ENCODE measurements around the gene CMA1. TPM values are rescaled to one million over a fixed set of nuclear protein-coding genes. Genes with fewer than 3 reads are reported as not detected.

The CMA1 gene
- total and polyA plus RNA-seq, 2 donors from 2014 or later, result 2.1 TPM; not detected in 1

DNA sequence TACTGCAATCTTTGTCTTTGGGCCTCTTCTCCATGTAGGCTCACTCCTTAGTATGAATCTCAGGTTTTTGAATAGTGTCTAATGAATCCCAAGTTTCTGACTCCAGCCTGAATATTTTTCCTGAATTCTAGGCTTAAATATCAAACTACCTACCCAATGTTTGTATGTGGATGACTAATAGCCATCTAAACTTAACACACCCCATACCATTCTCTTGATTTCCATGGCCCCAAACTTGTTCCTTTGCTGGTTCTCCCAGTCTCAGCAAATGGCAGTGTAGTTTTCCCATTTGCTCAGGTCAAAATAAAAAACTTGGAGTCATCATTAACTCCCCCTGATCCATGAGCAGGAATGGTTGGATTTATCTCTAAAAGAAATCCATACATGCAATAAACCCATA lies 46.7 kb downstream of the CMA1 start:
- Histone ChIP-seq H3K4me1 (ENCODE audit: control insufficient read depth in 2 of 3, insufficient read depth in 2 of 3, low read depth in 1 of 3, low read length in 3 of 3) (no peaks in the 10 kb centered on the region), H3K27me3 (ENCODE audit: control insufficient read depth, insufficient read depth, low read length) (no peaks in the 10 kb centered on the region), H3K27ac (ENCODE audit: low read depth in 2 of 2, low read length in 2 of 2) (no peak overlapping the region), H3K9me3 (ENCODE audit: control insufficient read depth in 2 of 3, insufficient read depth in 1 of 3, low read length in 3 of 3) (no peaks in the 10 kb centered on the region), H3K36me3 (ENCODE audit: control insufficient read depth in 2 of 3, insufficient read depth in 3 of 3, low read length in 3 of 3) (peaks cover 0 to 4% (median 0%) of the 10 kb centered on the region in 3 donors), H3K9ac (ENCODE audit: low read length in 3 of 3) (no peak overlapping the region), H3K4me3 (ENCODE audit: low read length in 3 of 3) (no peak overlapping the region)
- intact Hi-C loops (cut with DNase I), result no loop called here
- no peak for FAIRE-seq
- no peak for TF ChIP-seq CTCF (IDR thresholded peaks at IDR 0.05; ENCODE audit: borderline replicate concordance, extremely low read depth, insufficient read depth)
- no peak for DNase-seq

- intact Hi-C loops (cut with DNase I), result no loop called here
- FAIRE-seq, result no peak
- no peak overlapping the region for H3K4me3 ChIP-seq (ENCODE audit: low read length in 3 of 3)
- H3K4me1 ChIP-seq (ENCODE audit: control insufficient read depth in 2 of 3, insufficient read depth in 2 of 3, low read depth in 1 of 3, low read length in 3 of 3), result no peaks in the 10 kb centered on the region
- H3K9ac ChIP-seq (ENCODE audit: low read length in 3 of 3), result no peak overlapping the region
- H3K36me3 ChIP-seq (ENCODE audit: control insufficient read depth in 2 of 3, insufficient read depth in 3 of 3, low read length in 3 of 3), result peaks cover 0 to 4% (median 0%) of the 10 kb centered on the region in 3 donors
- H3K9me3 ChIP-seq (ENCODE audit: control insufficient read depth in 2 of 3, insufficient read depth in 1 of 3, low read length in 3 of 3), result no peaks in the 10 kb centered on the region
- no peak overlapping the region for H3K27ac ChIP-seq (ENCODE audit: low read depth in 2 of 2, low read length in 2 of 2)
- no peak for TF ChIP-seq CTCF (IDR thresholded peaks at IDR 0.05; ENCODE audit: borderline replicate concordance, extremely low read depth, insufficient read depth)
- DNase-seq, result no peak
- H3K27me3 ChIP-seq (ENCODE audit: control insufficient read depth, insufficient read depth, low read length), result no peaks in the 10 kb centered on the region
Observed at GRCh38 chr14:24459331-24459730, 48.7 kb downstream of the CMA1 start.

GRCh38 chr14:24458736-24459135 lies 49.3 kb downstream of the CMA1 start:
- H3K9ac ChIP-seq (ENCODE audit: low read length in 3 of 3), result no peak overlapping the region
- H3K27me3 ChIP-seq (ENCODE audit: control insufficient read depth, insufficient read depth, low read length), result no peaks in the 10 kb centered on the region
- FAIRE-seq, result no peak
- no peak overlapping the region for H3K4me3 ChIP-seq (ENCODE audit: low read length in 3 of 3)
- no peak for DNase-seq
- no peak overlapping the region for H3K27ac ChIP-seq (ENCODE audit: low read depth in 2 of 2, low read length in 2 of 2)
- H3K9me3 ChIP-seq (ENCODE audit: control insufficient read depth in 2 of 3, insufficient read depth in 1 of 3, low read length in 3 of 3), result no peaks in the 10 kb centered on the region
- H3K36me3 ChIP-seq (ENCODE audit: control insufficient read depth in 2 of 3, insufficient read depth in 3 of 3, low read length in 3 of 3), result peaks cover 0 to 4% (median 0%) of the 10 kb centered on the region in 3 donors
- no peaks in the 10 kb centered on the region for H3K4me1 ChIP-seq (ENCODE audit: control insufficient read depth in 2 of 3, insufficient read depth in 2 of 3, low read depth in 1 of 3, low read length in 3 of 3)
- TF ChIP-seq CTCF (IDR thresholded peaks at IDR 0.05; ENCODE audit: borderline replicate concordance, extremely low read depth, insufficient read depth), result no peak
- intact Hi-C loops (cut with DNase I), result no loop called here

- TF ChIP-seq CTCF (IDR thresholded peaks at IDR 0.05; ENCODE audit: borderline replicate concordance, extremely low read depth, insufficient read depth), result no peak
- H3K4me1 ChIP-seq (ENCODE audit: control insufficient read depth in 2 of 3, insufficient read depth in 2 of 3, low read depth in 1 of 3, low read length in 3 of 3), result no peaks in the 10 kb centered on the region
- intact Hi-C loops (cut with DNase I), result no loop called here
- no peak overlapping the region for H3K9ac ChIP-seq (ENCODE audit: low read length in 3 of 3)
- no peak for DNase-seq
- H3K27ac ChIP-seq (ENCODE audit: low read depth in 2 of 2, low read length in 2 of 2), result no peak overlapping the region
- no peak overlapping the region for H3K4me3 ChIP-seq (ENCODE audit: low read length in 3 of 3)
- no peaks in the 10 kb centered on the region for H3K27me3 ChIP-seq (ENCODE audit: control insufficient read depth, insufficient read depth, low read length)
- H3K36me3 ChIP-seq (ENCODE audit: control insufficient read depth in 2 of 3, insufficient read depth in 3 of 3, low read length in 3 of 3), result peaks cover 0 to 4% (median 0%) of the 10 kb centered on the region in 3 donors
- H3K9me3 ChIP-seq (ENCODE audit: control insufficient read depth in 2 of 3, insufficient read depth in 1 of 3, low read length in 3 of 3), result no peaks in the 10 kb centered on the region
- no peak for FAIRE-seq
Observed at GRCh38 chr14:24456980-24457379, 51.1 kb downstream of the CMA1 start.

All from kidney (tissue), 14 donors.